HEK293 (cell line): ENCODE results near the gene ZNF275.

Experiments
- CTCF ChIP-seq: fragments of 450-650 bp; formaldehyde crosslinking; IDR thresholded peaks from 2 replicates; pipeline ENCODE4 v1.5.1; 2016; ENCODE audit warnings: missing biosample characterization, missing genetic modification characterization
- PBX3 ChIP-seq: sonication (generic); formaldehyde crosslinking; IDR thresholded peaks from 2 replicates; pipeline ENCODE4 v1.8.1; 2022; ENCODE audit warnings: mild to moderate bottlenecking, moderate library complexity, missing genetic modification reagents
- PRDM4 ChIP-seq: fragments of 450-650 bp; formaldehyde crosslinking; IDR thresholded peaks from 2 replicates; pipeline ENCODE4 v1.5.1; 2017; ENCODE audit warnings: missing biosample characterization, missing genetic modification characterization
- SALL2 ChIP-seq: fragments of 450-650 bp; formaldehyde crosslinking; IDR thresholded peaks from 2 replicates; pipeline ENCODE4 v1.5.0; 2017; ENCODE audit warnings: missing biosample characterization, mild to moderate bottlenecking, missing genetic modification characterization, borderline replicate concordance
- ZBTB48 ChIP-seq: fragments of 450-650 bp; formaldehyde crosslinking; IDR thresholded peaks from 2 replicates; pipeline ENCODE4 v1.5.1; 2016; ENCODE audit warnings: missing biosample characterization, missing genetic modification characterization
- ZNF157 ChIP-seq: fragments of 450-650 bp; formaldehyde crosslinking; IDR thresholded peaks from 2 replicates; pipeline ENCODE4 v1.5.1; 2016; ENCODE audit warnings: missing biosample characterization, missing genetic modification characterization
- ZNF350 ChIP-seq: fragments of 450-650 bp; formaldehyde crosslinking; IDR thresholded peaks from 2 replicates; pipeline ENCODE4 v1.5.0; 2017; ENCODE audit warnings: missing biosample characterization, mild to moderate bottlenecking, missing genetic modification characterization
- ZNF423 ChIP-seq: fragments of 450-650 bp; formaldehyde crosslinking; IDR thresholded peaks from 2 replicates; pipeline ENCODE4 v1.5.1; 2016; ENCODE audit warnings: missing biosample characterization, missing genetic modification characterization
- ZNF658 ChIP-seq: fragments of 450-650 bp; formaldehyde crosslinking; IDR thresholded peaks from 2 replicates; pipeline ENCODE4; 2016; ENCODE audit warnings: missing biosample characterization, missing genetic modification characterization

- TF ChIP-seq ZNF658 (tag by site-specific recombination) = no peak
- no peak for TF ChIP-seq CTCF (tag by site-specific recombination)
- TF ChIP-seq SALL2 = no peak
- TF ChIP-seq ZNF157 (tag by site-specific recombination) = no peak
- no peak for TF ChIP-seq PRDM4 (tag by site-specific recombination)
- TF ChIP-seq PBX3 = no peak
- TF ChIP-seq ZBTB48 (tag by site-specific recombination) = no peak
- no peak for TF ChIP-seq ZNF350 (tag by site-specific recombination)
- TF ChIP-seq ZNF423 (tag by site-specific recombination) = no peak
These were observed 13.6 kb downstream of the ZNF275 start for GRCh38 chrX:153347530-153347929.
